T-helper 1 cell treated with Interleukin-12 subunit alpha and Interleukin-12 subunit beta and Interleukin-4 antibody, amounts not matched to agents 30 ng/mL and 1 ng/mL, for 36 hours (primary cell): Measurements from ENCODE around the gene DTWD2. TPM values are rescaled to one million over a fixed set of nuclear protein-coding genes. Genes with fewer than 3 reads are reported as not detected.
"Not testable (repeated sequence)": the region's sequence is repeated elsewhere in the genome, so short reads cannot be mapped to it uniquely, and the experiment has no call there.

Experiments used
- intact Hi-C: fragments of 100-400 bp; cut with micrococcal nuclease; formaldehyde crosslinking; loops from one replicate; pipeline ENCODE4 v1.15.1; 2024
- total RNA-seq: library from RNA; stranded (reverse); gene quantifications from 2 replicates; pipeline ENCODE4 v1.2.3, GENCODE V29; 2022

DTWD2 gene
- total RNA-seq, 1 donor from 2014 or later = 2.2 TPM

- intact Hi-C loops = not testable (repeated sequence)
Observed at GRCh38 chr5:118998861-118999260, 10.5 kb upstream of the DTWD2 start.

GRCh38 chr5:118996098-118996497 lies 7.8 kb upstream of the DTWD2 start:
- intact Hi-C loops = no loop called here

- intact Hi-C loops = no loop called here
Observed at GRCh38 chr5:118994595-118994994, 6.2 kb upstream of the DTWD2 start.

- intact Hi-C loops = not testable (repeated sequence)
Observed at GRCh38 chr5:118993118-118993517, 4.8 kb upstream of the DTWD2 start.

- intact Hi-C loops = not testable (repeated sequence)
Observed at GRCh38 chr5:118992055-118992454, 3.7 kb upstream of the DTWD2 start.

GRCh38 chr5:118990582-118990981 lies 2.2 kb upstream of the DTWD2 start:
- intact Hi-C loops = no loop called here

GRCh38 chr5:118989816-118990215 lies 1.5 kb upstream of the DTWD2 start:
- intact Hi-C loops = loop anchor here (2.0 to 5.0 kb wide), 3 partner anchors 89 to 367 kb away; partner anchors contain the start of gene TNFAIP8

GRCh38 chr5:118988866-118989180 lies 476 bp upstream of the DTWD2 start:
- intact Hi-C loops = loop anchor here (1.0 to 5.0 kb wide), 13 partner anchors 33 to 1469 kb away; partner anchors contain the start of genes HSD17B4 and TNFAIP8

- intact Hi-C loops = loop anchor here (5.0 kb wide), 1 partner anchor 373 kb away; the partner anchor contains the start of gene TNFAIP8
Observed at GRCh38 chr5:118984602-118985001, 3.7 kb downstream of the DTWD2 start.

- intact Hi-C loops = no loop called here
Observed at GRCh38 chr5:118981783-118982182, 6.6 kb downstream of the DTWD2 start.

- intact Hi-C loops = no loop called here
Observed at GRCh38 chr5:118980438-118980837, 7.9 kb downstream of the DTWD2 start.

GRCh38 chr5:118980017-118980416 lies 8.3 kb downstream of the DTWD2 start:
- intact Hi-C loops = no loop called here

GRCh38 chr5:118973779-118974445 lies 14.4 kb downstream of the DTWD2 start:
- intact Hi-C loops = not testable (repeated sequence)

- intact Hi-C loops = no loop called here
Observed at GRCh38 chr5:118968925-118969375, 19.4 kb downstream of the DTWD2 start.

- intact Hi-C loops = no loop called here
Observed at GRCh38 chr5:118968406-118968911, 19.9 kb downstream of the DTWD2 start.

GRCh38 chr5:118967059-118967508 lies 21.3 kb downstream of the DTWD2 start:
- intact Hi-C loops = no loop called here

GRCh38 chr5:118965890-118966289 lies 22.5 kb downstream of the DTWD2 start:
- intact Hi-C loops = no loop called here

- intact Hi-C loops = not testable (repeated sequence)
Observed at GRCh38 chr5:118964970-118965369, 23.4 kb downstream of the DTWD2 start.

- intact Hi-C loops = not testable (repeated sequence)
Observed at GRCh38 chr5:118964388-118964787, 24.0 kb downstream of the DTWD2 start.

- intact Hi-C loops = no loop called here
Observed at GRCh38 chr5:118963169-118963568, 25.2 kb downstream of the DTWD2 start.

- intact Hi-C loops = no loop called here
Observed at GRCh38 chr5:118960557-118960956, 27.8 kb downstream of the DTWD2 start.

- intact Hi-C loops = loop anchor here (10.0 kb wide), 1 partner anchor 1502 kb away; no protein-coding TSS in a partner anchor
Observed at GRCh38 chr5:118956727-118957126, 31.6 kb downstream of the DTWD2 start.

GRCh38 chr5:118953652-118954005 lies 34.7 kb downstream of the DTWD2 start:
- intact Hi-C loops = loop anchor here (10.0 kb wide), 1 partner anchor 1499 kb away; no protein-coding TSS in a partner anchor
